Astrocyte of the cerebellum (primary cell): Measurements from ENCODE around the gene MAP3K20.
"Not testable (repeated sequence)": the region's sequence is repeated elsewhere in the genome, so short reads cannot be mapped to it uniquely, and the experiment has no call there.

Source experiments
- DNase-seq: peaks from one replicate; pipeline ENCODE4 v3.0.0-alpha.2; 2011; ENCODE audit warnings: low read depth
- H3K4me3 ChIP-seq: 2 replicates; pipeline ENCODE4 v1.5.1; 2011; ENCODE audit warnings: mild to moderate bottlenecking, low read depth, low read length, moderate library complexity
- CTCF ChIP-seq: IDR thresholded peaks from 2 replicates; pipeline ENCODE4 v1.5.1; 2012; ENCODE audit warnings: low read length, low read depth, moderate library complexity, mild to moderate bottlenecking; ENCODE audit errors: missing control alignments
- in situ Hi-C: cut with HindIII; loops from 2 replicates; pipeline ENCODE4 v1.10.0; 2017; ENCODE audit warnings: low sequenced_read_pairs

The MAP3K20 gene

DNA sequence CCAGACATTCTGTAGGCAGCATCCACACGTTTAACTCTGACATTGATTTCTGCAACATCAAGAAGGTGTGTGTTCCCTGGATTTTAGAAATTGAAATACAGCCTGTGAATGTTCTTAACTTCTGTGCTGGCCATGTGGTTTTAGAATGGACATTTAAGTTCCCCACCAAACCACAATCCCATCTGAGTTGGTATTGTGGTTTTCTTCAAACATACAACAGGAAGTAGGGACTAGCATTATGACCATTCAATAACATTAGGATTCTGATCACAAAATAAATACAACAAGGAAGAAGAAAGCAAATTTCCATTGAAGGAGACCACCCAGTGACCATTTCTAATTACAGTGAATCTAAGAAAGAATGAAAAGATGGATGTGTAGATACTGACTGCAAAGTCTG lies 51.2 kb downstream of the MAP3K20 start:
- H3K4me3 ChIP-seq: no peak overlapping the region
- peak; percentile 76 for DNase-seq
- no peak for TF ChIP-seq CTCF
- in situ Hi-C loops: no loop called here

DNA sequence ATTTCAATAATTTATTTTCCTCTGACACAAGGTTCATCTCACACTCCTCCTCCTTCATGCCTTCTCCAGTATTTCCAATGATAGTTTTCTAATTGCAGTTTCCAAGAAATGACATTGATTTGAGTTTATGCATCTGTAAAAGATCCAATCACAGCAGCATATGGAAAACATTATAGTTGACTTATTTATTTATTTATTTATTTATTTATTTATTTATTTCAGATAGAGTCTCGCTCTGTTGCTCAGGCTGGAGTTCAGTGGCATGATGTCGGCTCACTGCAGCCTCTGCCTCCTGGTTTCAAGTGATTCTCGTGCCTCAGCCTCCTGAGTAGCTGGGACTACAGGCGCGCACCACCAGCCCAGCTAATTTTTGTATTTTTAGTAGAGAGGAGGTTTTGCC lies 52.5 kb downstream of the MAP3K20 start:
- H3K4me3 ChIP-seq, in situ Hi-C loops, DNase-seq: not testable (repeated sequence)

GRCh38 chr2:173130496-173131465 lies 55.1 kb downstream of the MAP3K20 start:
- no peak for DNase-seq
- in situ Hi-C loops: no loop called here
- H3K4me3 ChIP-seq: no peak overlapping the region
- no peak for TF ChIP-seq CTCF

- in situ Hi-C loops: no loop called here
- H3K4me3 ChIP-seq: no peak overlapping the region
- DNase-seq: no peak
- TF ChIP-seq CTCF: no peak
Measured at GRCh38 chr2:173132531-173132930, 56.9 kb downstream of the MAP3K20 start.

DNA sequence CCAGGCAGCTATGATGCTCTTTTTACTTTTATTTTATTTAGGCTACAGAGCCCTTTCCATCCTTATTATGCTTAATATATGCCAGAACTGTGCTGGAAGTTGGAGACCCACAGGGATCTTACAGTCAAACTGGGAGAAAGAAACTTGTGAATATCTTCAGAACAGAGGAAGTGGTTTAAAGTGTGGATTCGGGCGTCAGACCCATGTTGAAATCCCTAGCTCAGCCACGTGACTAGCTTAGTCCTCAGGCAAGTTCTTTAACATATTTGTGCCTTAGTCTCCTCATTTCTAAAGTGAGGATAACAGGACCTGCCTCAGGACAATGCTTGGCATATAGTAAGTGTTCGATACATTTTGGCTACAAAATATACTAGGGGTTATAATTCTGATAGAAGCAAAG lies 59.1 kb downstream of the MAP3K20 start:
- in situ Hi-C loops: no loop called here
- no peak for TF ChIP-seq CTCF
- no peak overlapping the region for H3K4me3 ChIP-seq
- DNase-seq: no peak

DNA sequence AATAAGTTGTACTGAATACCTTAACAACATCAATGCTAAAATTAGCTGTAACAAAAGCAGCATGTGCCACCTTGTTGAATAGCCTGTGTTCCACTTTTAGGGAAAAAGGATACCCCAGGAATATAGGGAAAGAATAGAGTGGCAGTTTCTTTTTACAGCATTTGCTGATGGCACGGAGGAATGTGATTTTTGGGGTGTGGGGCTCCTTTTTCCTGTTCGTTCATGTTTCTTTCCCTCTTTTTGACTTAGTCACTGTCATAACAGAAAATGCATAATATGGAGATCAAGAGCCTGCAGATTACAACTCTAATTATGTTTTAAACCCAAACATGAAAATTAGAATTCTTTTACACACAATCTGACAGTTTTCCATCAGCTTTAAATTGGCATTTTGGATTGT lies 60.4 kb downstream of the MAP3K20 start:
- no peak for DNase-seq
- no peak overlapping the region for H3K4me3 ChIP-seq
- in situ Hi-C loops: no loop called here
- no peak for TF ChIP-seq CTCF

- TF ChIP-seq CTCF: no peak
- in situ Hi-C loops: no loop called here
- no peak overlapping the region for H3K4me3 ChIP-seq
- DNase-seq: no peak
Measured at GRCh38 chr2:173136599-173136998, 61.0 kb downstream of the MAP3K20 start.
